ENCODE data around the gene YWHAB. TPM values are rescaled to one million over a fixed set of nuclear protein-coding genes. Genes with fewer than 3 reads are reported as not detected.

The YWHAB gene
- total and polyA plus RNA-seq, 8 donors, result 164 to 228 (median 192) TPM

- DNase-seq, result no peak
- Histone ChIP-seq H3K4me3 (no peak overlapping the region), H3K27ac (no peak overlapping the region), H3K36me3 (peaks cover 0 to 57% of the 10 kb centered on the region in 2 donors), H3K9me3 (no peaks in the 10 kb centered on the region), H3K27me3 (no peaks in the 10 kb centered on the region), H3K4me1 (no peaks in the 10 kb centered on the region)
- TF ChIP-seq CTCF (IDR thresholded peaks at IDR 0.05), result no peak
- no peak for ATAC-seq
- intact Hi-C loops (cut with DNase I), result no loop called here
Measured at GRCh38 chr20:44918342-44918741, 32.8 kb downstream of the YWHAB start.

- DNase-seq (no peak), ATAC-seq (no peak)
Measured at GRCh38 chr20:44918761-44919160, 33.3 kb downstream of the YWHAB start.

GRCh38 chr20:44921447-44921846 is 35.9 kb downstream of the YWHAB start:
- TF ChIP-seq CTCF (IDR thresholded peaks at IDR 0.05), result no peak
- Histone ChIP-seq H3K4me1 (no peaks in the 10 kb centered on the region), H3K9me3 (no peaks in the 10 kb centered on the region), H3K36me3 (peaks cover 0 to 65% of the 10 kb centered on the region in 2 donors), H3K27me3 (no peaks in the 10 kb centered on the region), H3K4me3 (no peak overlapping the region), H3K27ac (no peak overlapping the region)
- intact Hi-C loops (cut with DNase I), result no loop called here
- DNase-seq, result no peak
- ATAC-seq, result no peak

More at GRCh38 chr20:44918761-44919160, 33.3 kb downstream of the YWHAB start:
- no peak overlapping the region for H3K27ac ChIP-seq
- intact Hi-C loops (cut with DNase I), result no loop called here
- TF ChIP-seq CTCF (IDR thresholded peaks at IDR 0.05), result no peak
- no peaks in the 10 kb centered on the region for H3K27me3 ChIP-seq
- no peaks in the 10 kb centered on the region for H3K9me3 ChIP-seq
- no peaks in the 10 kb centered on the region for H3K4me1 ChIP-seq
- no peak overlapping the region for H3K4me3 ChIP-seq
- peaks cover 0 to 57% of the 10 kb centered on the region in 2 donors for H3K36me3 ChIP-seq

- Histone ChIP-seq H3K4me1 (no peaks in the 10 kb centered on the region), H3K9me3 (no peaks in the 10 kb centered on the region), H3K36me3 (peaks cover 0 to 44% of the 10 kb centered on the region in 2 donors), H3K27ac (no peak overlapping the region), H3K4me3 (no peak overlapping the region), H3K27me3 (no peaks in the 10 kb centered on the region)
- DNase-seq (no peak), ATAC-seq (no peak)
- no peak for TF ChIP-seq CTCF (IDR thresholded peaks at IDR 0.05)
- intact Hi-C loops (cut with DNase I), result no loop called here
Measured at GRCh38 chr20:44924541-44924940, 39.0 kb downstream of the YWHAB start.

- no peak overlapping the region for H3K27ac ChIP-seq
- H3K4me3 ChIP-seq, result no peak overlapping the region
- intact Hi-C loops (cut with DNase I), result no loop called here
- DNase-seq (no peak), ATAC-seq (peak; percentile 80)
- no peaks in the 10 kb centered on the region for H3K9me3 ChIP-seq
- H3K27me3 ChIP-seq, result no peaks in the 10 kb centered on the region
- no peak for TF ChIP-seq CTCF (IDR thresholded peaks at IDR 0.05)
- H3K4me1 ChIP-seq, result no peaks in the 10 kb centered on the region
- H3K36me3 ChIP-seq, result peaks cover 0 to 50% of the 10 kb centered on the region in 2 donors
Measured at GRCh38 chr20:44928595-44928994, 43.1 kb downstream of the YWHAB start.

Data from left lung (tissue), 10 donors.